GM21737 (cell line): ENCODE data around the gene ACAA2.

Experiments used
- ATAC-seq: cut with Tn5 transposase; IDR thresholded peaks from one replicate; pipeline ENCODE4 v1.9.1; 2021; ENCODE audit warnings: mild to moderate bottlenecking, moderate library complexity; ENCODE audit not compliant: unreplicated experiment

The ACAA2 gene

GRCh38 chr18:49813319-49814146 is at the start of gene ACAA2:
Gene ACAA2, minus strand, starts transcription at chr18:49813533. Its CDS starts 49 bp downstream, at chr18:49813484.
- ATAC-seq = peak; percentile 85

GRCh38 chr18:49862656-49863385 is 49.5 kb upstream of the ACAA2 start:
- no peak for ATAC-seq

- ATAC-seq = no peak
These were observed 48.3 kb upstream of the ACAA2 start for GRCh38 chr18:49861659-49862058.

- no peak for ATAC-seq
These were observed 46.4 kb upstream of the ACAA2 start for GRCh38 chr18:49859725-49860124.

- ATAC-seq = no peak
These were observed 45.7 kb upstream of the ACAA2 start for GRCh38 chr18:49859021-49859359.

- no peak for ATAC-seq
These were observed 45.1 kb upstream of the ACAA2 start for GRCh38 chr18:49858309-49859020.

- ATAC-seq = no peak
These were observed 44.4 kb upstream of the ACAA2 start for GRCh38 chr18:49857708-49858107.

- no peak for ATAC-seq
These were observed 43.2 kb upstream of the ACAA2 start for GRCh38 chr18:49856496-49856895.

GRCh38 chr18:49855711-49856415 is 42.5 kb upstream of the ACAA2 start:
- no peak for ATAC-seq

- no peak for ATAC-seq
These were observed 41.3 kb upstream of the ACAA2 start for GRCh38 chr18:49854681-49855080.

- no peak for ATAC-seq
These were observed 40.1 kb upstream of the ACAA2 start for GRCh38 chr18:49853436-49853835.

- ATAC-seq = no peak
These were observed 39.7 kb upstream of the ACAA2 start for GRCh38 chr18:49853011-49853410.

GRCh38 chr18:49851624-49852023 is 38.3 kb upstream of the ACAA2 start:
- ATAC-seq = no peak

GRCh38 chr18:49850636-49851035 is 37.3 kb upstream of the ACAA2 start:
- ATAC-seq = no peak

- no peak for ATAC-seq
These were observed 36.2 kb upstream of the ACAA2 start for GRCh38 chr18:49849331-49850217.

GRCh38 chr18:49848115-49848514 is 34.8 kb upstream of the ACAA2 start:
- ATAC-seq = no peak

- ATAC-seq = no peak
These were observed 34.2 kb upstream of the ACAA2 start for GRCh38 chr18:49847524-49847923.

GRCh38 chr18:49846718-49847470 is 33.6 kb upstream of the ACAA2 start:
- ATAC-seq = no peak

- ATAC-seq = no peak
These were observed 33.0 kb upstream of the ACAA2 start for GRCh38 chr18:49846361-49846662.
